Kidney capillary endothelial cell (primary cell): ENCODE results near the gene ZNF273.
"Not testable (repeated sequence)": the region's sequence is repeated elsewhere in the genome, so short reads cannot be mapped to it uniquely, and the experiment has no call there.

Experiments
- DNase-seq: peaks from one replicate; pipeline ENCODE4 v3.0.0-alpha.2; 2018; ENCODE audit warnings: low spot score

Gene ZNF273

DNA sequence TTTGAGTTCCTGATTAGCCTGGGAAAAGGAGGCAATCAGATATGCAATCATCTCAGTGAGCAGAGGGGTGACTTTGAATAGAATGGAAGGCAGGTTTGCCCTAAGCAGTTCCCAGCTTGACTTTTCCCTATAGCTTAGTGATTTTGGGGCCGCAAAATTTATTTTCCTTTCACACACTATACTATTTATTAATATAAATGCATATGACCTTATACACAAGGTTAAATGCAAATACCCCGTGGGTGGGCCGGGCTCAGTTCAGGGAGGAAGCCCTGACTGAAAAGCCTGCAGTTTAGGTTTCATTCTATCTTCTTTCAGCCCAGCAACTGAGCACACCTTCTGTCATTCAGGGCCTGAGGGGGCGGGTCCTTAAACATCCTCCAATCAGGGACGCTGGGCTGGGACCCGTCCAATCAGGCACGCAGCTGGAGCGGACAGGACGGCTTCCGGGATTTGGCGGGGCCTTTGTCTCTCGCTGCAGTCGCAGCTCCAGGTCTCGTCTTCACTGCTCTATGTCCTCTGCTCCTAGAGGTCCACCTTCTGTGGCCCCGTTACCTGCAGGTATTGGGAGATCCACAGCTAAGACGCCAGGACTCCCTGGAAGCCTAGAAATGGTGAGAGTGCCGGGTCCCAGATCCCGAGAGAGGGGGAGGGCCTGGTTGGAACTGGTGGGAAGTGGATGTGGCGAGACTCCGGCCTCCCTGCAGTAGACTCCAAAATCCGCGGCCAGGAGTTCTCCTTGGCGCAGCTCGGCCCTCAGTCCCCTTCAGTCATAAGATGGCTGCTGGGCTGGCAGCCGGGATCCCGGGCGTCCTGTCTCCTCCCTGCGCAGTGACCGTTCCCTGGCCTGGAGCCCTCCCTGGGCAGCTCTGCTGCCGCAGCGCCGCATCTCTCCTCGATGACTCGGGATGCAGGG is at the start of gene ZNF273:
ZNF273 (plus strand) TSS at position 468 of the 916 bp plus-strand sequence; CDS start at position 513, 45 bp downstream.
- peak; percentile 72 for DNase-seq

DNA sequence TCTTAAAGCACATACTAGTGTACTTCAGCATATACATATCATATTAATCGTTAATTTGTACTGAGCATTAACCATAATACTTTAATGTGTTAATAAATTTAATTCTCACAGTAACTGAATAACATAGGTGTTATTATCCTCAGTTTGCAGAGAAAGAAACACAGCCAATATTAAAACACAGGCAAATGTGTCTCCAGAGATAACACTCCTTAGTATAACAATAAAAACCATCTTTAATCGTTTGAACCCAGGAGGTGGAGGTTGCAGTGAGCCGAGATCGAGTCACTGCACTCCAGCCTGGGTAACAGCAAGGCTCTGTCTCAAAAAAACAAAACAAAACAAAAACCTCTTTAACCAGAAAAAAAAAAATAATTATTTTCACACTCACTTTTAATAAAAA is 49.4 kb upstream of the ZNF273 start:
- DNase-seq: no peak

DNA sequence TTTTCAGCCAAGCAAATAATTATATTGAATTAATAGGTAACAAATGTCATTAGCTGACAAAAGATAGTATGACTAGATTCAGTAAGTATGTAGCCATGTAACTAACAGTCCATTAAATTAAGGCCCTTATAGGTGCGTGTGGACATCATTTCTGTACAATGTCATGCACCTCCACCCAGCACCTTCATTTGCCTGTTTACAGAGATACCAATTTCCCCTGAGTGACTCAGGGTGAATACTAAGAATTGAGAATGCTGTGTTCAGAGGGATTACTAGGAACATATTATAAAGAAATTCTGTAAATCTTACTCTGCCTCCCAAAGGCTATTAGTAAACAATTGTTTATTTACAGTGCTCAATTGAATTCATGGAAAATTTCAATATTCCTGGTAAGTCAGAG is 48.1 kb upstream of the ZNF273 start:
- no peak for DNase-seq

DNA sequence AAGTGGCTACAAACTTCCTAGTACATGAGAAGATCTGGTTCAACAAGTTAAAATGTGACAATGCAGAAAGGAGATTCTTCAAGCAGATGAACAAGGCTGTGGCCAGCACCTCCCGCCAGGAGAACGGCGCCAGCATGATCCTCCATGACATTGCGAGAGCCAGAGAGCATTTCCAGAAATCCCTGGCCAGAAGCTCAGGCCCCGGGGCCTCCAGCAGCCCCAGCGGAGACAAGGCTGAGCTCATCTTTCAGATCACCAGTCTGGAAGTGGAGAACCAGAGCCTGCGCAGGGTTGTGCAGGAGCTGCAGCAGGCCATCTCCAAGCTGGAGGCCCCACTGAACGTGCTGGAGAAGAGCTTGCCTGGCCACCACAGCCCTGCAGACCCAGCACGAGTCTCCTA is 40.1 kb upstream of the ZNF273 start:
- DNase-seq: no peak

DNA sequence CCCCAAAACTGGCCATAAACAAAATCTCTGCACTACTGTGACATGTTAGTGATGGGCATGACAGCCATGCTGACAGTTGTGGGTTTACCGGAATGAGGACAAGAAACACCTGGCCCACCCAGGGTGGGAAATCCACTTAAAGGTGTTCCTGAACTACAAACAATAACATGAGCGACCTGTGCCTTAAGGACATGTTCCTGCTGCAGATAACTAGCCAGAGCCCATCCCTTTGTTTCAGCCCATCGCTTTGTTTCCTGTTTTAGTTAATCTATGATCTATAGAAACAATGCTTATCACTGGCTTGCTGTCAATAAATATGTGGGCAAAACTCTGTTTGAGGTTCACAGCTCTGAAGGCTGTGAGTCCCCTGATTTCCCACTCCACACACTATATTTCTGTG is 39.5 kb upstream of the ZNF273 start:
- DNase-seq: not testable (repeated sequence)

DNA sequence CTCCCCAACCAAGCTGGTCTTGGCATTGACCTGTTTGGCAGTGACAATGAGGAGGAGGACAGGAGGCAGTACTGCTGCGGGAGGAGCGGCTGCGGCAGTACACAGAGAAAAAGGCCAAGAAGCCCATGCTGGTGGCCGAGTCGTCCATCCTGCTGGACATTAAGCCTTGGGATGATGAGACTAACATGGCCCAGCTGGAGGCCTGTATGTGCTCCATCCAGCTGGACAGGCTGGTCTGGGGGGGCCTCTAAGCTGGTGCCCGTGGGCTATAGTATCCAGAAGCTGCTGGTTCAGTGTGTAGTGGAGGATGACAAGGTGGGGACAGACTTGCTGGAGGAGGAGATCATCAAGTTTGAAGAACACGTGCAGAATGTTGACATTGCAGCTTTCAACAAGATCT is 39.1 kb upstream of the ZNF273 start:
- no peak for DNase-seq

DNA sequence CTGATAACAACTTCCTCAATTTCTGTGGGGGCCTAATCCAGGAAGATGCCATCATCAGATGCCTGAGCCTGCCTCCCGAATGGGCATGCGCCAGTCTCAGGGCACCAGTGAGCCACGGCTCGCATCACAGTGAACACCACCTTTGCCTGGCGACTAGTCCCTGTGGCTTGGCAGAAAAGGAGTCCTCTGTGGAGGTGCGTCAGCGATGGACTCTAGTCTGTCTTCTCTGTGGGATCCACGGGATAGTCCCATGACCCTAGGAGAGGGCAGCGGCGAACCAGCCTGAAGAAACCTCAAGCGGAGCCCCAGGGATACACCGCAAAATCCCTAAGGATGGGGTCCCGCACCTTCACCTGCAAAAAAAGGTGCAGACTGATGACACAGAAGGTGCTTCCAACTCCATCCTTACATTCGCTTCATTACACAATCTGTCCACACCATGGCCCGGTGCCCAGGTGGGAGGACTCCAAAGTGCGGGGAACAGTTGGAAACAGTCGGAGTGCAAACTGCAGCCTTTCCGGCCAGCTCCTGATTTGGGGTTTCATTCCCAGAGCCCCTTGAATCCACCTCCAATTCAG is 35.1 kb upstream of the ZNF273 start:
- no peak for DNase-seq

DNA sequence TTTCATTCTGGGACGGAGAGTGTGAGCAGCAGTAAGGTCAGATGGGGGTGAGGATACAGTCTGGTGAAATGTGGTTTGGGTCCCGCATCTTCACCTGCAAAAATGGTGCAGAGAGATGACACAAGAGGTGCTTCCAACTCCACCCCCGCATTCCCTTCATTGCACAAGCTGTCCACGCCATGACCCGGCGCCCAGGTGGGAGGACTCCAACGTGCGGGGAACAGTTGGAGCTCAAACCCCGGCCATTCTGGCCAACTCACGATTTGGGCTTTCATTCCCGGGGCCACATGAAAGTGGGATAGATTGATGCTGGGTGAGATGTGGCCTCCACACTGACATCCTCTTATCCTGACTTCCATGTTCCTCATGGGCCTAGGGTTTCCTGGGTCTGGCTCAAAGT is 34.6 kb upstream of the ZNF273 start:
- DNase-seq: no peak

DNA sequence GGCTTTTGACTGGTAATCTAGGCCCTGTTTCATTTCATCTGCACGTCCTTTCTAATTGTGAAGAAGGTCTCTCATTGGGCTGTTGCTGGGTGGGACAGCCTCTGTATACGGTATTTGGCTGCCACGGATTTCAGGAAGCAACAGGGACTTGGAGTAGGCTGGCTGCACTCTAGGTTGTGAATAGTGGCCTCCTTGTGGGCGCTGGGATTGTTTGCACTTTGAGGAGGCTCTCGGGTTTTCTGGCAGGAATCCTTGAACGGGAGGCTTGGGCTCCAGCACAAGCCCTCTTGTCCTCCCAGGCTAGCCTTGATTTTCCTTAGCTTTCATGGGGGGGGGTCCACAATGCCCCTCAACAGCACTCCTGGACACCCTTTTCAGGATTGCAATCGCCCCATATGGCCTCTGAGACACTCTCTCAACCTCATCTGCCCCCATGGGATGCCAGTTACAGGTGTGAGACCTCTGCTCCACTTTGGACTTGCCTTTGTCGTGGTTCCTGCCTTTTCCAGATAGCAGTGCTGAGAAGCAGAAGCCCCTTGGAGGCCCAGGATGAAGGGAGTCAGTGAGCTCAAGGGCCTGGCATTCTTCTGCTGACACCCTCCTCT is 33.9 kb upstream of the ZNF273 start:
- DNase-seq: no peak

DNA sequence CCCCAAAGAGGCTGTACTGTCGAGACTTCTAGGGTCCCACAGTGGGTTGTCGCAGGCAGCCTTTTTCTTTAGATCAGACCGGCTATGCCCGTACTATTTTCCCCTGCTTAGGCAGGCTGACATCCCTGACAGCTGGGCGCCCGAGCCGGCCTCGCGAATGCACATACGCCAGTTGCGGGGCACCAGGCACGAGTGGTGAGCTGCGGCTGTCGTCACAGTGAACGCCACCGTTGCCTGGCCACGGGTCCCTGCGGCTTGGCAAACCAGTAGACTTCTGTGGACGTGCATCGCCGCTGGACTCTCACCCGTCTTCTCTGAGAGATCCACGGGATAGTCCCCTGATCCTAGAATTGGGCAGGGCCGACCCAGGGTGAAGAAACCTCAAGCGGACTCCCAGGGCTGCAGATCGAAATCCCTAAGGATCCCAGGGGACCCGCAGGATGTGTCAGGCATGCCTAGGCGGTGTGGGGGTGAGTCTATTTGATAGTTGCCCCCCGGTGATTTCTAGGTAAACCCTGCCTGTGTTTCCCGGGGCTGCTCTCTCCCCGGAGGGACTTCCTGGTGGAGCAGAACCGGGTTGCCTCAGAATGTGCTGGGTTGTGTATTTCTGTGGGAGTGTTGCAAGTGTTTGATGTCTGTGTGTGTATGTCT is 33.0 kb upstream of the ZNF273 start:
- DNase-seq: no peak

DNA sequence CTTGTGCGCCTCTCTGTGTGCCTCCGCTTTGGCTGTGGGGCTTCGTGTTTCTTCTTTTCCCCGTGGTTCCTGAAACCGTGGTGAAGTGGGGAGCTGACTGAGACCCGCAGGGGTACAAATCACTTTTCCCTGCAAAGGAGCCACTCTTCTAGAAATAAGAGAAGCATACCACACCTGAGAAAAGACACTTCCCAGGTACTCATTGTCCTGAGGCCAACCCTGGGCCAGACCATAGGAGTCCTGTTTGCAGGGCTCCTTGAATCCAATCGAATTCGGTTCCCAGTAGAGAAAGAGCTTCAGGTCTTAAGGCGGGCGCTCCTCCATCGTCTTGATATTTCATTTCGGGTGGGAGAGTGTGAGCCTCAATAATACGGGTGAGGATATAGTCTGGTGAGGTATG is 32.4 kb upstream of the ZNF273 start:
- DNase-seq: no peak

DNA sequence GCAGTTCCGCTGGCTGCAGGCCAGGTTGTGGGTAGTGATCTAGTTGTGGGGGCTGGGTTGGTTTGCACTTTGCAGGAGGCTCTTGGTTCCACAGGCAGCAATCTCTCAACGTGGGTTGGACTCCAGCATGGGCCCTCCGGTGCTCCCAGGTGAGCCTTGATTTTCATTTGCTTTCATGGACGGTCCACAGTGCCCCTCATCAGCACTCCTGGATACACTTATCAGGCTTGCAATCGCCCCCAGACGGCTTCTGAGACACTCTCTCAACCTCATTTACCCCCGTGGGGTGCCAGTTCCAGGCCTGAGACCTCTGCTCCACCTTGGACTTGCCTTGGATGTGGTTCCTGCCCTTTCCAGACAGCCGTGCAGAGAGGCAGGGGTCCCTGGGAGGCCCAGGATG is 31.3 kb upstream of the ZNF273 start:
- no peak for DNase-seq

DNA sequence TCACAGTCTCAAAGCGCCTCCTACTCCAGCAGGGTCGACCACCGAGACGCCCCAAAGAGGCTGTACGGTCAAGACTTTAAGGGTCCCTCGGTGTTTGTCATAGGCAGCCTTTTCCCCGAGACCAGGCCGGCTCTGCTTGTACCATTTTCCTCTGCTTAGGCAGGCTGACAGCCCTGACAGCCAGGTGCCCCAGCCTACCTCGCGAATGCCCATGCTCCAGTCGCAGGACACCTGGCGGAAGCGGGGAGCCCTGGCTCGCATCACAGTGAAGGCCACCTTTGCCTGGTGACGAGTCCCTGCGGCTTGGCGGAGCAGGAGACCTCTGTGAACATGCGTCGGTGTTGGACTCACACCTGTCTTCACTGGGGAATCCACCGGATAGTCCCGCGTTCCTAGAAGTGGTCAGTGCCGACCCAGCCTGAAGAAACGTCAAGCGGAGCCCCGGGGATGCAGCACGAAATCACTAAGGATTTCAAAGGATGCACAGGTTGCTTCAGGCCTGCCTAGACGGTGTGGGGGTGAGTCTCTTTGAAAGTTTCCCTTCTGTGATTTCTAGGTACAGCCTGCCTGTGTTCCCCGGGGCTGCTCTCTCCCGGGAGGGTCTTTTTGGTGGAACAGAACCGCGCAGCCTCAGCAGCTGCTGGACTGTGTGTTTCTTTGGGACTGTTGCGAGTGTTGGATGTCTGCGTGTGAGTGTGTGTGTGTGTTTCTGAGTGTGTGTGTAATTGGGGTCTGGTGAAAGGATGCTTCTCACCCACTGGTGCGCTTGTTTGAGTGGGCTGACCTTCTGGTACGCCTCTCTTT is 30.5 kb upstream of the ZNF273 start:
- DNase-seq: no peak

DNA sequence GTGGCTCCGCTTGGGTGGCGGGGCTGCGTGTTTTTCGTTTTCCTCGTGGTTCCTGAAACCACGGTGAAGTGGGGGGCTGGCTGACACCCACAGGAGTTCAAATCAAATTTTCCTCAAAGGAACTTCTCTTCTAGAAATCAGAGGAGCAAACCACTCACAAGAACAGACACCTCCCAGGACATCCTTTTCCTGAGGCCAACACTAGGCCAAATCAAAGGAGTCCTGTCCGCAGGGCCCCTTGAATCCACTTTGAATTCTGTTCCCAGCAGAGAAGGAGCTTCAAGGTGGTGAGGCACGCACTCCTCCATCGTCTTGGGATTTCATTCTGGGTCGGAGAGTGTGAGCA is 29.9 kb upstream of the ZNF273 start:
- no peak for DNase-seq

DNA sequence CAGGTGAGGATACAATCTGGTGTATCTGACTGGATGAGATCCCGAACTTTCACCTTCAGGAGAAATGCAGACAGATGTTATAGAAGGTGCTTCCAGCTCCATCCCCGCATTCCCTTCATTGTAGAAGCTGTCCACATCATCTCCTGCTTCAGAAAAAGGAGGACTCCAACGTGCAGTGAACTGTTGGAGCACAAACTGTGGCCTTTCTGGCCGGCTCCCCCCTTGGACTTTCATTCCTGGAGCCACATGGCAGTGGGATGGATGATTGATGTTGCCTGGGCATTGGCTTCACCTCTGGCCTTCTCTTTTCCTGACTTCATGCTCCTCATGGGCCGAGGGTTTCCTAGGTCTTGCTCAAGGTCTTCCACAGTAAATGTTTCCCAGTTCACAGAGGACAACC is 29.6 kb upstream of the ZNF273 start:
- no peak for DNase-seq

DNA sequence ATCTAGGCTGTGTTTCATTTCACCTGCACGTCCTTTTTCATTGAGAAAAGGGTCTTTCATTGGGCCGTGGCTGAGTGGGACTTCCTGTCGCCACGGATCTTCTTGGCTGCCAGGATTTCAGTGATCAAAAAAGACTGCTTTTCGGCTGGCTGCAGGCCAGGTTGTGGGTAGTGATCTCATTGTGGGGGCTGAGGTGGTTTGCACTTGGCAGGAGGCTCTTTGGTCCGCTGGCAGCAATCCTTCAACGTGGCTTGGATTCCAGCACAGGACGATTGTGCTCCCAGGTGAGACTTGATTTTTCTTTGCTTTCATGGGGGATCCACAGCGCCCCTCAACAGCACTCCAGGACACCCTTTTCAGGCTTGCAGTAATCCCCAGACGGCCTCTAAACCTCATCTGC is 29.0 kb upstream of the ZNF273 start:
- DNase-seq: no peak

DNA sequence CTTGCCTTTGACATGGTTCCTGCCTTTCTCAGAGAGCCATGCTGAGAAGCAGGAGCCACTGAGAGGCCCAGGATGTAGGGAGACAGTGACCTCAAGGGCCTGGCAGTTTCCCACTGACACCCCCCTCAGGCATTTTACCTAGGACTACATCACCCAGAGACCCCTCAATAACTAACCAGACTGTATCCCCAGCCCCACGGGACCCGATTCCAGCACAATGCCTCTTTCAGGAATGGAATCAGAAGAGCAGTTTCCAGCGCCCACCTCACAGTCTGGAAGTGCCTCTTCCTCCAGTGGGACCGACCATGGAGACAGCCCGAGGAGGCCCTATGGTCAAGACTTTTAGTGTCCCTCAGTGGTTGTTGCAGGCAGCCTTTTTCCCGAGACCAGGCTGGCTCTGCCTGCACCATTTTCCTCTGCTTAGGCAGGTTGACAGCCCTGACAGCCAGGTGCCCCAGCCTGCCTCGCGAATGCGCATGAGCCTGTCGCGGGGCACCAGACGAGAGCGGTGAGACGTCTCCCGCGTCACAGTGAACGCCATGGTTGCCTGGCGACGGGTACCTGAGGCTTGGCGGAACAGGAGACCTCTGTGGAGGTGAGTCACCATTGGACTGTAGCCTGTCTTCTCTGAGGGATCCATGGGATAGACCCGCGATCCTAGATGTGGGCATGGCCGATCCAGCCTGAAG is 28.4 kb upstream of the ZNF273 start:
- no peak for DNase-seq

DNA sequence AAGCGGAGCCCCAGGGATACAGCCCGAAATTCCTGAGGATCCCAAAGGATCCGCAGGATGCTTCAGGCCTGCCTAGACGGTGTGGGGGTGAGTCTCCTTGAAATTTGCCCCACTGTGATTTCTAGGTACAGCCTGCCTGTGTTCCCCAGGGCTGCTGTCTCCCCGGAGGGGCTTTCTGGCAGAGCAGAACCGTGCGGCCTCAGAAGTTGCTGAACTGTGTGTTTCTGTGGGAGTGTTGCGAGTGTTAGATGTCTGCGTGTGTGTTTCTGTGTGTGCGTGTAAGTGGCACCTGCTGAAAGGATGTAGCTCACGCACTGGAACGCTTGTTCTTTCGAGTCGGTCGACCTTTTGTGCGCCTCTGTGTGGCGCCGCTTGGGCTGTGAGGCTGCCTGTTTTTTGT is 27.8 kb upstream of the ZNF273 start:
- DNase-seq: no peak

DNA sequence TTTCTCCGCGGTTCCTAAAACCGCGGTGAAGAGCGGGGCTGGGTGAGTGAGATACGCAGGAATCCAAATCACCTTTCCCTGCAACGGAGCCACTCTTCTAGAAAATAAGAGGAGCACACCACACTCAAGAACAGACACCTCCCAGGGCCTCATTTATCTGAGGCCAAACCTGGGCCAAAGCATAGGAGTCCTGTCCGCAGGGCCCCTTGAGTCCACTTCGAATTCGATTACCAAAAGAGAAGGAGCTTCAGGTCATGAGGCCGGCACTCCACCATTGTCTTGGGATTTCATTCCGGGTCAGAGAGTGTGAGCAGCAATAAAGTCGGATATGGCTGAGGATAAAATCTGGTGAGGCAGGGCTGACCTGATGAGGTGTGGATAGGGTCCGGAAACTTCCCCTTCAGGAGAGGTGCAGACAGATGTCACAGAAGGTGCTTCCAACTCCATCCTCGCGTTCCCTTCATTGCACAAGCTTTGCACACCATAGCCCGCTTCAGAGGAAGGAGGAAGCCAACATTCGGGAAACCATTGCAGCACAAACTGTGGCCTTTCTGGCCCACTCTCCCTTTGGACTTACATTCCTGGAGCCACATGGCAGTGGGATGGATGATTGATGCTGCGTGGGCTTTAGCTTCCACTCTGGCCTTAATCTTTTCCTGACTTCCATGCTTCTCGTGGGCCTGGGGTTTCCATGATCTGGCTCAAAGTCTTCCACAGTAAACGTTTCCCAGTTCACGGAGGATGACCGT is 27.2 kb upstream of the ZNF273 start:
- DNase-seq: no peak

DNA sequence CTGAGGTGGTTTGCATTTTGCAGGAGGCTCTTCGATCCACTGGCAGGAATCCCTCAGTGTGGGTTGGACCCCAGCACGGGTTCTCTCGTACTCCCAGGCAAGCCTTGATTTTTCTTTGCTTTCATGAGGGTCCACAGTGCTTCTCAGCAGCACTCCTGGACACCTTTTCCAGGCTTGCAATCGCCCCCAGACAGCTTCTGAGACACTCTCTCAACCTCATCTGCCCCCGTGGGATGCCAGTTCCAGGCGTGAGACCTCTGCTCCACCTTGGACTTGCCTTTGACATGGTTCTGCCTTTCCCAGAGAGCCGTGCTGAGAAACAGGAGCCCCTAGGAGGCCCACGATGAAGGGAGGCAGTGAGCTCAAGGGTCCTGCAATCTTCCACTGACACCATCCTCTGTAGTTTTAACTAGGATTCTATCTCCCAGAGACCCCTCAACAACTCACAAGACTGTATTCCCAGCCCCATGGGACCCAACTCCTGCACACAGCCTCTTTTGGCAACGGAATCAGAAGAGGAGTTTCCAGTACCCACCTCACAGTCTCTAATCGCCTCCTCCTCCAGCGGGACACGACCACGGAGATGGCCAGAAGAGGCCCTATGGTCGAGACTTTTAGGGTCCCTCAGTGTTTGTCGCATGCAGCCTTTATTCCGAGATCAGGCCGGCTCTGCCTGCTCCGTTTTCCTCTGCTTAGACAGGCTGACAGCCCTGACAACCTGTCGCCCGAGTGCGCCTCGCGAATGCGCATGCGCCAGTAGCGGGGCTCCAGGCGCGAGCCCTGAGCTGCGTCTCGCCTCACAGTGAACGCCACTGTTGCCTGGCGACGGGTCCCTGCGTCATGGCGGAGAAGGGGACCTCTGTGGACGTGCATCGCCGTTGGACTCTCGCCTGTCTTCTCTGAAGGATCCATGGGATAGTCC is 26.0 kb upstream of the ZNF273 start:
- no peak for DNase-seq
